ENCODE results near the gene LPAR3. TPM values are rescaled to one million over a fixed set of nuclear protein-coding genes. Genes with fewer than 3 reads are reported as not detected.

LPAR3 gene
- total RNA-seq, 1 donor from 2014 or later = not detected

- no peak for TF ChIP-seq CTCF (IDR thresholded peaks at IDR 0.05)
- Mint-ChIP-seq H3K27me3 (ENCODE audit: low read depth) (peaks cover 31% of the 10 kb centered on the region), H3K4me3 (ENCODE audit: unreplicated experiment) (no peak overlapping the region), H3K27ac (ENCODE audit: unreplicated experiment) (no peak overlapping the region), H3K4me1 (ENCODE audit: low read depth) (no peaks in the 10 kb centered on the region), H3K9me3 (ENCODE audit: low read depth) (peaks cover 11% of the 10 kb centered on the region), H3K36me3 (ENCODE audit: low read depth) (no peaks in the 10 kb centered on the region)
- DNase-seq (ENCODE audit: low spot score) = no peak
Observed at GRCh38 chr1:84792421-84792820, 100.6 kb downstream of the LPAR3 start.

GRCh38 chr1:84789014-84789413, 104.0 kb downstream of the LPAR3 start:
- no peaks in the 10 kb centered on the region for H3K36me3 Mint-ChIP-seq (ENCODE audit: low read depth)
- H3K4me1 Mint-ChIP-seq (ENCODE audit: low read depth) = no peaks in the 10 kb centered on the region
- H3K9me3 Mint-ChIP-seq (ENCODE audit: low read depth) = peaks cover 7% of the 10 kb centered on the region
- H3K4me3 Mint-ChIP-seq (ENCODE audit: unreplicated experiment) = no peak overlapping the region
- DNase-seq (ENCODE audit: low spot score) = no peak
- peaks cover 25% of the 10 kb centered on the region for H3K27me3 Mint-ChIP-seq (ENCODE audit: low read depth)
- TF ChIP-seq CTCF (IDR thresholded peaks at IDR 0.05) = no peak
- H3K27ac Mint-ChIP-seq (ENCODE audit: unreplicated experiment) = no peak overlapping the region

- Mint-ChIP-seq H3K27ac (ENCODE audit: unreplicated experiment) (no peak overlapping the region), H3K9me3 (ENCODE audit: low read depth) (no peaks in the 10 kb centered on the region), H3K4me1 (ENCODE audit: low read depth) (no peaks in the 10 kb centered on the region), H3K27me3 (ENCODE audit: low read depth) (peaks cover 17% of the 10 kb centered on the region), H3K4me3 (ENCODE audit: unreplicated experiment) (no peak overlapping the region), H3K36me3 (ENCODE audit: low read depth) (no peaks in the 10 kb centered on the region)
- TF ChIP-seq CTCF (IDR thresholded peaks at IDR 0.05) = no peak
- no peak for DNase-seq (ENCODE audit: low spot score)
Observed at GRCh38 chr1:84785271-84786036, 107.6 kb downstream of the LPAR3 start.

GRCh38 chr1:84782881-84783280, 110.1 kb downstream of the LPAR3 start:
- Mint-ChIP-seq H3K27ac (ENCODE audit: unreplicated experiment) (no peak overlapping the region), H3K27me3 (ENCODE audit: low read depth) (peaks cover 5% of the 10 kb centered on the region), H3K36me3 (ENCODE audit: low read depth) (no peaks in the 10 kb centered on the region), H3K9me3 (ENCODE audit: low read depth) (no peaks in the 10 kb centered on the region), H3K4me1 (ENCODE audit: low read depth) (no peaks in the 10 kb centered on the region), H3K4me3 (ENCODE audit: unreplicated experiment) (no peak overlapping the region)
- no peak for TF ChIP-seq CTCF (IDR thresholded peaks at IDR 0.05)
- DNase-seq (ENCODE audit: low spot score) = no peak

GRCh38 chr1:84781946-84782771, 110.8 kb downstream of the LPAR3 start:
- no peaks in the 10 kb centered on the region for H3K36me3 Mint-ChIP-seq (ENCODE audit: low read depth)
- no peak for DNase-seq (ENCODE audit: low spot score)
- H3K4me1 Mint-ChIP-seq (ENCODE audit: low read depth) = no peaks in the 10 kb centered on the region
- no peaks in the 10 kb centered on the region for H3K9me3 Mint-ChIP-seq (ENCODE audit: low read depth)
- no peak overlapping the region for H3K27ac Mint-ChIP-seq (ENCODE audit: unreplicated experiment)
- H3K27me3 Mint-ChIP-seq (ENCODE audit: low read depth) = peaks cover 5% of the 10 kb centered on the region
- H3K4me3 Mint-ChIP-seq (ENCODE audit: unreplicated experiment) = no peak overlapping the region
- TF ChIP-seq CTCF (IDR thresholded peaks at IDR 0.05) = peak; percentile 78
